HG03045 (cell line): ENCODE results near the gene MYEOV.

ENCODE experiments used
- ATAC-seq: cut with Tn5 transposase; IDR thresholded peaks from one replicate; pipeline ENCODE4 v1.9.1; 2021; ENCODE audit warnings: mild to moderate bottlenecking, moderate library complexity; ENCODE audit not compliant: unreplicated experiment

The MYEOV gene

DNA sequence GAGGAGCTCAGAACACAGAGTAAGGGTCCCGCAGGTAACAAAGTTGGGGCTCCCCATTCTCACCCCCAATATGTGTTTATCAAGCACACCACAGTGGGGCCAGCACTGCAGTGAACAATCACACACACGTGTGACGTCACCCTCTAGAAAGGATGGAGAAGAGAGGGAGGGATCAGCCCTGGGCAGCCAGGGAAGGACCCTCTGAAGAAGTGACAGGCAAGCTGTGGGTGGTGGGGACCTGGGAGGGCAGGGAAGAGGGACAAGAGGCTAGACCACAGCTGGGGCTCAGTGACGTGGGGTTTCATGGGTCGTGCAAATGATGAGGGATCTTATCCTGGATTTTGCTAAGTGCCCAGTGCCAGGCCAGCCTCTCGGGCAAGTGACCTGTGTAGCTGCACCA, 28.7 kb upstream of the MYEOV start:
- ATAC-seq, result no peak

- ATAC-seq, result no peak
These were observed 27.9 kb upstream of the MYEOV start for GRCh38 chr11:69265911-69266510.

DNA sequence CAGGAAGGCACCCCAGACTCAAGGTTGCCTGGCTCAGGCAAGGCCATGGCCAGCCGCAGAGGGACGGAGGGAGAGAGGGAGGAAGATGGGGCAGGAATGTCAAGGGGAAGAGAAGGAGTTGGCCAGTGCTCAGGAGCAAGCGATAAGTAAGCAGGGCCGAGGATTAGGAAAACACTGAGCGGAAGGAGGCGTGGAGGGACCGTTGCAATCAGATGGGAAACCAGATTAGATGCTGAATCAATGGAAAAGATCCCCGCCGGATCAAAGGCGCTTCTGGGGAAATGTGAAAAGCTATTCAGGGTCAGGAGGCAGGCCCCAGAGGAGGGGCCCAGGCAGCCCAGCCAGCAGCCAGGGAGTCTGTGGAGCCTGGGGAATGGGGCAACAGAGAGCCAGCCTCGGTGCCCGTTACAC, 26.6 kb upstream of the MYEOV start:
- ATAC-seq, result no peak

GRCh38 chr11:69268911-69269310, 25.0 kb upstream of the MYEOV start:
- ATAC-seq, result no peak

DNA sequence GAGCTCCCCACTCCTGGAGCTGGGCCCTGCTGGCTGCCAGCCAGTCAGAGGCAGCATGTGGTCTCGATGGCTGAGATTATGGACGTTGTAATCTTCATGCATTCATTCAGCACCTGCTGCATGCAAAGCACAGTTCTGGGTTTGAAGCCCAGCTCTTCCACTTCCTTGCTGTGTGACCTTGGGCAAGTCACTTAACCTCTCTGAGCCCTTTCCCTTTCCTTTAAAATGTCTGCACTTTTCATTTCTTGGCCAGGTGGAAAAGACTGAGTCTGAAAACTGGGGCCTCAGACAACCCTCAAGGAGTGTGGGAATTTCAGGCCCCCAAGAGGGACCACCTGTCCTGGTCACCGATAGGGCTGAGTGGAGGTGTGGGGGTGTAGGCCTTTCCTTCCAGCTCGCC, 24.6 kb upstream of the MYEOV start:
- ATAC-seq, result no peak

GRCh38 chr11:69269926-69270697, 23.8 kb upstream of the MYEOV start:
- ATAC-seq, result no peak

DNA sequence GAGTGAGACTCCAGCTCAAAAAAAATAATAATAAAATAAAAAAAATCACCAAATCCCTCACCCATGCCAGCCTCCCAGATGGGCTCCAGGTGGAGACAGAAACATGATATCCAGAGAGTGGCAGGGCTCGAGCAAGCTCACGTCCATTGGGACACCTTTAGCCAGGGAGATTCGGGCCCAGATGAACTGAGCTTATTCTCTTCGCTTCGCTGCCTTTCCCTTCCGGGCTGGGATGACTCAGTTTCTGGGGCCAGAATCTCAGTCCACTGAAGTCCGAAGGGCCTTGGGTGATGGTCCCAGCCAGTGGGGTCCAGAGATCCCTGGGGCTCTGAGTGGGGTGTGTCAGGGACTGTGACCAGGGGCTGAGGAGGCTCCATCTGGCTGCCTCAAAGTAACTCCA, 23.0 kb upstream of the MYEOV start:
- no peak for ATAC-seq

DNA sequence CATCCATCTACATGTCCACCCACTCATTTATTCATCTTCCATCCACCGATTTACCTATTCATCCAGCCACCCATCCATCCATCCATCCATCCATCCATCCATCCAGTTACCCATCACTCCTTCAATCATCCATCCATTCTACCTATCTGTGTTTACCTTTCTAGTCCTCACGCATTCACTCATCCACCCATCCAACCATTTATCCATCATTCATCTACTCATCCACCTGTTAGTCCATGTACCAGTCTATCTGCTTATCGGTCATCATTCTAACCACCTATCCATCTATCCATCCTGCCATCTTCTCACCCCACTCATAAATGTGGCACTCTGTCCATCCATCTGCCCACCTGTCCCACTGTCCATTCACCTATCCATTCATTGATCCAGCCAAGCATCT, 21.9 kb upstream of the MYEOV start:
- ATAC-seq, result no peak

GRCh38 chr11:69272831-69273485, 21.0 kb upstream of the MYEOV start:
- no peak for ATAC-seq

- no peak for ATAC-seq
These were observed 20.4 kb upstream of the MYEOV start for GRCh38 chr11:69273571-69273970.

DNA sequence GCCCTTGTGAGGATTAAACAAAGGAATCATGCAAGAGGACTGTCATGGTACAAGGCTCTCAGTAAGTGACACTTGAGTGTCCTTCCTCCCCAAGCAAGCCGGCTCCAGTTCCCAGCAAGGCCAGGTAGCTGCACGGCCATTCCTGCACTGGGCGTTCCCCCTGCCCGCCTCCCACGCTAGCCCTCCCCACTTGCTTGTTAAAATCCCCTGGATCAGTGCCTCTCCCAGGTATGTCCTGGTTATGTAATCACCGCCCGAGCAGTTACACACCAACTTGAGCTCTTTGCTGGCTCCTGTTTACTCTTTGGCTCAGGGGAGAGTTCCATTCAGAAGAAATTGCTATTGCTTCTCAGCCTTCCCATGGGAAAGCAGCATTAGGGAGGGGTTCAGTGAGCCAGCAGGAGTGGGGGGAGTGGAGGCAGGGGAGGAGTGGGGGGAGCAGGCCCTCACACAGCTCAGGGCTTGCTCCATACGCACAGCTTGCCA, 19.4 kb upstream of the MYEOV start:
- no peak for ATAC-seq

GRCh38 chr11:69275178-69275577, 18.8 kb upstream of the MYEOV start:
- ATAC-seq, result no peak

DNA sequence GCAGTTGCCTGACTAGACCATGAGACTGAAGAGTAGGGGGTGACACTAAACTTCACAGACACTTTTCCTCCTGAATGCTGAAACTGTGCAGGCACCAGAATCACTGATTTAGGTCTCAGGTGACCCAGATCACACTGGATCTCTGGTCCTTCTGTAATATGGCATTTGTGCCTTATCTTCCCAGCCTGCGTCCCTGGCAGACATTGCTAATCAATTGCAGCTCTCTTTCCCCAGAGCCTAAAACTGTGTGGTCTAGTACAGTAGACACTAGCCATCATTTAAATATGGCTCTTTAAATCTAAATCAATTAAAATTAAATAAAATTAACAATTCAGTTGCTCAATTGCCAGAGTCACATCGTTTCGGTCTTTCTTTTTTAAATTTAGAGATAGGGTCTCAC, 17.8 kb upstream of the MYEOV start:
- no peak for ATAC-seq

- ATAC-seq, result no peak
These were observed 16.7 kb upstream of the MYEOV start for GRCh38 chr11:69277074-69277809.

- ATAC-seq, result no peak
These were observed 15.7 kb upstream of the MYEOV start for GRCh38 chr11:69278091-69278867.

GRCh38 chr11:69280451-69280850, 13.5 kb upstream of the MYEOV start:
- no peak for ATAC-seq

- ATAC-seq, result no peak
These were observed 13.0 kb upstream of the MYEOV start for GRCh38 chr11:69280994-69281393.

- no peak for ATAC-seq
These were observed 10.5 kb upstream of the MYEOV start for GRCh38 chr11:69283446-69283845.

- no peak for ATAC-seq
These were observed 9.9 kb upstream of the MYEOV start for GRCh38 chr11:69284081-69284511.

DNA sequence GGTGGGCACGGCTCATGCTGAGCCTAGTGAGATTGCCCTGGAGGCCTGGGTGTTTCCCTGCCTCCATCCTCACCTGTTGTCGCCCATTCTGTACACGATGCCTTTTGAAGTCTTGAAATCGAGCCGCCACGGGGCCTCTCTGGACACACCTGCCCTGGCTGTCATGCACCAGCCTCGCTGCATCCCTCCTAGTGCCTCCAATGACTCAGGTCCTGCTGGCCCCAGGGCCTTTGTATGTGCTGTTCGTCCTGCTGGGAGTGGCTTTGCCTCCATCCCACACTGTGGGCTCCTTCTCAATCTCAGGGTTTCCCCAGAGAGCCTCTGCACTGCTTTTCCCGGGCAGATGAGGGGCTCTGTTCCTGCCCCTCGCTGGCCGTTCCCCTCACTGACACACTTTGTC, 8.9 kb upstream of the MYEOV start:
- no peak for ATAC-seq

DNA sequence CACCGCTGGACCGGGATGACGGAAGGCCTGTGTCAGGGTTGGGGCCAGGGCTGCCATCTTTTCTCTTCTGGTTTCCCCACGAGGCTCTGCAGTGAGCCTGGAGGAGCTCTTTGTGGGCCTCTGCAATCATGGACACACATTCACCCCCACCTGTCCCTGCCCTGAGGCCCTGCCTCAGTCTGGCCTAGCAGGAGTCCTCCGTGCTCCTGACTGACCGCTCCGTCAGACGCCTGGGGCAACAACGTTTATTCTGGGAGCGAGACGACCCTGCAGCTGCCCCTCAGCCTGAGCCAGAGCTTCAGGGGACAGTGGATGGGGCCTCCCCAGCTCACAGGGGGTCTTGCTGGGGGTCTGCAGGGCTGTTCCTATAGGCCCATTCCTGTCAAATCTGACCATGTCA, 8.2 kb upstream of the MYEOV start:
- ATAC-seq, result no peak
